ENCODE results near the gene ABI1. TPM values are rescaled to one million over a fixed set of nuclear protein-coding genes. Genes with fewer than 3 reads are reported as not detected.

The ABI1 gene
- polyA plus RNA-seq, 2 of the 4 experiments (the other 2 are of a cell fraction), result 35.8 to 67.6 TPM

DNA sequence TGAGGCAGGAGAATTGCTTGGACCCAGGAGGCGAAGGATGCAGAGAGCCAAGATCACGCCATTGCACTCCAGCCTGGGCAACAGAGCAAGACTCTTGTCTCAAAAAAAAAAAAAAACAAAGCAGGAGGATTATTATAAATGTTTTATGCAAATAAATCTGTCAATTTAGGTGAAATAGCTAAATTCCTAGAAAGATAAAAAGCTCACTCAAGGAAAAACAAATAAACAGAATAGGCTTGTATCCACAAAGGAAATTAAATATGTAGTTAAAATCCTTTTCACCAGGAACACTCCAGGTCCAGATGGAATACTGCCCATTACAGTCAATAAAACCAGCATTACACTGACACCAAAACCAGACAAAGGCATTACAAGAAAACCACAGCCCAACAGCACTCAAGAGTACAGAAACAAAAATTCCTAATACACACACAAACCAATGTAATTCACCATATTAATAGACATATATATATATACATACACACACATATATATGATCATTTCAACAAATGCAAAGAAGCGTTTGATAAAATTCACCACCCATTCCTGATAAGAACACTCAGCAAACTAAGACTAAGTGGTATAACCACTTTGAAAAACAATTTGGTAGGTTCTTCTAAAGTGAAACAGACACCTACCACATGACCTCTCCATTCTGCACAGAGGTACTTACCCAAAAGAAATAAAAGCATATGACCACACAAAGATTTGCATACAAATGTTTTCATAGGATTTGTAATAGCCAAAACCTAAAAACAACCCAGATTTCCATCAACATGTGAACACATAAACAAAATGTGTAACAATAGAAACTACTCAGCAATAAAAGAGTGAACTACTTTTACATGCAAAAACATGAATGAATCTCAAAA, 38.8 kb downstream of the ABI1 start:
- Histone ChIP-seq H3K4me3 (no peak overlapping the region), H3K27ac (no peak overlapping the region), H3K4me1 (peaks cover 4% of the 10 kb centered on the region; the same call in 1 of the 3 replicates), H3K4me2 (no peak overlapping the region), H3K9me3 (no peaks in the 10 kb centered on the region)
- TF ChIP-seq ZC3H11A (IDR thresholded peaks at IDR 0.05) (no peak), CHD4 (IDR thresholded peaks at IDR 0.05; ENCODE audit: borderline replicate concordance) (no peak), EHMT2 (IDR thresholded peaks at IDR 0.05; ENCODE audit: low read depth) (no peak), KDM5A (IDR thresholded peaks at IDR 0.05) (no peak), PHF8 (IDR thresholded peaks at IDR 0.05; ENCODE audit: borderline replicate concordance, low read depth) (no peak), EP300 (IDR thresholded peaks at IDR 0.05) (no peak), MYC (IDR thresholded peaks at IDR 0.05; ENCODE audit: borderline replicate concordance, low read length) (no peak), NFE2L2 (conservative IDR thresholded peaks at IDR 0.05; ENCODE audit: low read length) (no peak), JUN (IDR thresholded peaks at IDR 0.05) (no peak), SREBF2 (IDR thresholded peaks at IDR 0.05) (no peak), RAD21 (conservative IDR thresholded peaks at IDR 0.05 in 1 of 2, IDR thresholded peaks at IDR 0.05 in 1 of 2) (no peak), POLR2A (IDR thresholded peaks at IDR 0.05; ENCODE audit: low read length) (no peak)
- TF ChIP-seq, protein P1, sequence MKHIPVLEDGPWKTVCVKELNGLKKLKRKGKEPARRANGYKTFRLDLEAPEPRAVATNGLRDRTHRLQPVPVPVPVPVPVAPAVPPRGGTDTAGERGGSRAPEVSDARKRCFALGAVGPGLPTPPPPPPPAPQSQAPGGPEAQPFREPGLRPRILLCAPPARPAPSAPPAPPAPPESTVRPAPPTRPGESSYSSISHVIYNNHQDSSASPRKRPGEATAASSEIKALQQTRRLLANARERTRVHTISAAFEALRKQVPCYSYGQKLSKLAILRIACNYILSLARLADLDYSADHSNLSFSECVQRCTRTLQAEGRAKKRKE (CRISPR knock-in tag; IDR thresholded peaks at IDR 0.05; ENCODE audit: low read depth), result no peak
- TF ChIP-seq, protein P2, sequence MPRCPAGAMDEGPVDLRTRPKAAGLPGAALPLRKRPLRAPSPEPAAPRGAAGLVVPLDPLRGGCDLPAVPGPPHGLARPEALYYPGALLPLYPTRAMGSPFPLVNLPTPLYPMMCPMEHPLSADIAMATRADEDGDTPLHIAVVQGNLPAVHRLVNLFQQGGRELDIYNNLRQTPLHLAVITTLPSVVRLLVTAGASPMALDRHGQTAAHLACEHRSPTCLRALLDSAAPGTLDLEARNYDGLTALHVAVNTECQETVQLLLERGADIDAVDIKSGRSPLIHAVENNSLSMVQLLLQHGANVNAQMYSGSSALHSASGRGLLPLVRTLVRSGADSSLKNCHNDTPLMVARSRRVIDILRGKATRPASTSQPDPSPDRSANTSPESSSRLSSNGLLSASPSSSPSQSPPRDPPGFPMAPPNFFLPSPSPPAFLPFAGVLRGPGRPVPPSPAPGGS (IDR thresholded peaks at IDR 0.05), result no peak
- TF ChIP-seq, protein P3, sequence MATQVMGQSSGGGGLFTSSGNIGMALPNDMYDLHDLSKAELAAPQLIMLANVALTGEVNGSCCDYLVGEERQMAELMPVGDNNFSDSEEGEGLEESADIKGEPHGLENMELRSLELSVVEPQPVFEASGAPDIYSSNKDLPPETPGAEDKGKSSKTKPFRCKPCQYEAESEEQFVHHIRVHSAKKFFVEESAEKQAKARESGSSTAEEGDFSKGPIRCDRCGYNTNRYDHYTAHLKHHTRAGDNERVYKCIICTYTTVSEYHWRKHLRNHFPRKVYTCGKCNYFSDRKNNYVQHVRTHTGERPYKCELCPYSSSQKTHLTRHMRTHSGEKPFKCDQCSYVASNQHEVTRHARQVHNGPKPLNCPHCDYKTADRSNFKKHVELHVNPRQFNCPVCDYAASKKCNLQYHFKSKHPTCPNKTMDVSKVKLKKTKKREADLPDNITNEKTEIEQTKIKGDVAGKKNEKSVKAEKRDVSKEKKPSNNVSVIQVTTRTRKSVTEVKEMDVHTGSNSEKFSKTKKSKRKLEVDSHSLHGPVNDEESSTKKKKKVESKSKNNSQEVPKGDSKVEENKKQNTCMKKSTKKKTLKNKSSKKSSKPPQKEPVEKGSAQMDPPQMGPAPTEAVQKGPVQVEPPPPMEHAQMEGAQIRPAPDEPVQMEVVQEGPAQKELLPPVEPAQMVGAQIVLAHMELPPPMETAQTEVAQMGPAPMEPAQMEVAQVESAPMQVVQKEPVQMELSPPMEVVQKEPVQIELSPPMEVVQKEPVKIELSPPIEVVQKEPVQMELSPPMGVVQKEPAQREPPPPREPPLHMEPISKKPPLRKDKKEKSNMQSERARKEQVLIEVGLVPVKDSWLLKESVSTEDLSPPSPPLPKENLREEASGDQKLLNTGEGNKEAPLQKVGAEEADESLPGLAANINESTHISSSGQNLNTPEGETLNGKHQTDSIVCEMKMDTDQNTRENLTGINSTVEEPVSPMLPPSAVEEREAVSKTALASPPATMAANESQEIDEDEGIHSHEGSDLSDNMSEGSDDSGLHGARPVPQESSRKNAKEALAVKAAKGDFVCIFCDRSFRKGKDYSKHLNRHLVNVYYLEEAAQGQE (IDR thresholded peaks at IDR 0.05), result no peak
- DNase-seq (ENCODE audit: low read depth in 1 of 2, low spot score in 1 of 2) (no peak), ATAC-seq (no peak), FAIRE-seq (no peak)
- POLR2A ChIA-PET, result no interaction called here
- WGBS (ENCODE audit: missing lambda C conversion rate), result 94% methylated on average over 3 of the region's 3 CpGs
- CTCF ChIA-PET, result no interaction called here

DNA sequence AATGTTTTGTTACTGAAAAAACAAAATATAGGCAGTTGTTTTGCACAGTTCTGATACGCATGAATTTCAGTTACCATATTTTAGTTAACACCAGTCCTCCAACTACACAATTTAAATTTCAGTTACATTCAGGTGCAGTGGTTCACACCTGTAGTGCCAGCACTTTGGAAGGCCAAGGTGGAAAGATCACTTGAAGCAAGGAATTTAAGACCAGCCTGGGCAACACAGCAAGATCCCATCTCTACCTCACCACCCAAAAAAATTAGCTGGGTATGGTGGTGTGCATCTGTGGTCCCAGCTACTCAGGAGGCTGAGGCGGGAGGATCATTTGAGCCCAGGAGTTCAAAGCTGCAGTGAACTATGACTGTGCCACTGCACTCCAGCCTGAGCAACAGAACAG, 45.3 kb downstream of the ABI1 start:
- TF ChIP-seq, protein P4, sequence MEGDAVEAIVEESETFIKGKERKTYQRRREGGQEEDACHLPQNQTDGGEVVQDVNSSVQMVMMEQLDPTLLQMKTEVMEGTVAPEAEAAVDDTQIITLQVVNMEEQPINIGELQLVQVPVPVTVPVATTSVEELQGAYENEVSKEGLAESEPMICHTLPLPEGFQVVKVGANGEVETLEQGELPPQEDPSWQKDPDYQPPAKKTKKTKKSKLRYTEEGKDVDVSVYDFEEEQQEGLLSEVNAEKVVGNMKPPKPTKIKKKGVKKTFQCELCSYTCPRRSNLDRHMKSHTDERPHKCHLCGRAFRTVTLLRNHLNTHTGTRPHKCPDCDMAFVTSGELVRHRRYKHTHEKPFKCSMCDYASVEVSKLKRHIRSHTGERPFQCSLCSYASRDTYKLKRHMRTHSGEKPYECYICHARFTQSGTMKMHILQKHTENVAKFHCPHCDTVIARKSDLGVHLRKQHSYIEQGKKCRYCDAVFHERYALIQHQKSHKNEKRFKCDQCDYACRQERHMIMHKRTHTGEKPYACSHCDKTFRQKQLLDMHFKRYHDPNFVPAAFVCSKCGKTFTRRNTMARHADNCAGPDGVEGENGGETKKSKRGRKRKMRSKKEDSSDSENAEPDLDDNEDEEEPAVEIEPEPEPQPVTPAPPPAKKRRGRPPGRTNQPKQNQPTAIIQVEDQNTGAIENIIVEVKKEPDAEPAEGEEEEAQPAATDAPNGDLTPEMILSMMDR (IDR thresholded peaks at IDR 0.05), result no peak
- TF ChIP-seq CEBPB (IDR thresholded peaks at IDR 0.05), result no peak
- no peak for TF ChIP-seq HDAC2 (IDR thresholded peaks at IDR 0.05)
- no peak for TF ChIP-seq FOSL2 (IDR thresholded peaks at IDR 0.05)
- TF ChIP-seq FOSL2 (CRISPR knock-in tag; IDR thresholded peaks at IDR 0.05), result no peak
- TF ChIP-seq, protein P5, sequence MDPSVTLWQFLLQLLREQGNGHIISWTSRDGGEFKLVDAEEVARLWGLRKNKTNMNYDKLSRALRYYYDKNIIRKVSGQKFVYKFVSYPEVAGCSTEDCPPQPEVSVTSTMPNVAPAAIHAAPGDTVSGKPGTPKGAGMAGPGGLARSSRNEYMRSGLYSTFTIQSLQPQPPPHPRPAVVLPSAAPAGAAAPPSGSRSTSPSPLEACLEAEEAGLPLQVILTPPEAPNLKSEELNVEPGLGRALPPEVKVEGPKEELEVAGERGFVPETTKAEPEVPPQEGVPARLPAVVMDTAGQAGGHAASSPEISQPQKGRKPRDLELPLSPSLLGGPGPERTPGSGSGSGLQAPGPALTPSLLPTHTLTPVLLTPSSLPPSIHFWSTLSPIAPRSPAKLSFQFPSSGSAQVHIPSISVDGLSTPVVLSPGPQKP (IDR thresholded peaks at IDR 0.05; ENCODE audit: low read depth, low read length), result no peak
- TF ChIP-seq TP53 (CRISPR knock-in tag; IDR thresholded peaks at IDR 0.05), result no peak
- no peak for TF ChIP-seq SMC3 (IDR thresholded peaks at IDR 0.05)
- no peak for TF ChIP-seq HOXA7 (CRISPR knock-in tag; IDR thresholded peaks at IDR 0.05)
- TF ChIP-seq EHMT2 (IDR thresholded peaks at IDR 0.05; ENCODE audit: low read depth), result no peak
- TF ChIP-seq RCOR1 (IDR thresholded peaks at IDR 0.05; ENCODE audit: low read depth, low read length), result no peak
- no peak for TF ChIP-seq NPAS2 (CRISPR knock-in tag; IDR thresholded peaks at IDR 0.05; ENCODE audit: borderline replicate concordance)
- no peak for TF ChIP-seq RNF2 (IDR thresholded peaks at IDR 0.05; ENCODE audit: borderline replicate concordance, low read depth)
- TF ChIP-seq, protein P6, sequence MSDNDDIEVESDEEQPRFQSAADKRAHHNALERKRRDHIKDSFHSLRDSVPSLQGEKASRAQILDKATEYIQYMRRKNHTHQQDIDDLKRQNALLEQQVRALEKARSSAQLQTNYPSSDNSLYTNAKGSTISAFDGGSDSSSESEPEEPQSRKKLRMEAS (IDR thresholded peaks at IDR 0.05), result no peak
- no peak for TF ChIP-seq CBX2 (IDR thresholded peaks at IDR 0.05; ENCODE audit: borderline replicate concordance, low read depth)
- CTCF ChIA-PET, result no interaction called here
- H3K4me1 ChIP-seq, result no peaks in the 10 kb centered on the region
- ATAC-seq (no peak), FAIRE-seq (no peak), DNase-seq (ENCODE audit: low read depth in 1 of 2, low spot score in 1 of 2) (no peak)
- H3K9me3 ChIP-seq, result no peaks in the 10 kb centered on the region
- POLR2A ChIA-PET, result no interaction called here
- no peak overlapping the region for H3K4me3 ChIP-seq
- H3K27ac ChIP-seq, result no peak overlapping the region
- 100% methylated on average over 2 of the region's 2 CpGs for WGBS (ENCODE audit: missing lambda C conversion rate)
- no peak overlapping the region for H3K4me2 ChIP-seq

Measured in A549 (cell line).